CD4-positive, alpha-beta T cell treated with Interferon alpha-2 for 1 hour (primary cell): ENCODE results near the gene DDX56.
"Not testable (repeated sequence)": the region's sequence is repeated elsewhere in the genome, so short reads cannot be mapped to it uniquely, and the experiment has no call there.

Source experiments
- DNase-seq, 2 donors: peaks; one replicate each; pipeline ENCODE4 v3.0.0-alpha.2; 2020 to 2022

Gene DDX56

GRCh38 chr7:44573464-44574286 is at the start of gene DDX56:
DDX56 (minus strand) TSS chr7:44573908; CDS start chr7:44573895, 13 bp downstream.
- DNase-seq: peak; percentile 94 to 95

GRCh38 chr7:44622342-44623151 is 48.8 kb upstream of the DDX56 start:
- peak in 1 of 2 donors; percentile 63 for DNase-seq

DNA sequence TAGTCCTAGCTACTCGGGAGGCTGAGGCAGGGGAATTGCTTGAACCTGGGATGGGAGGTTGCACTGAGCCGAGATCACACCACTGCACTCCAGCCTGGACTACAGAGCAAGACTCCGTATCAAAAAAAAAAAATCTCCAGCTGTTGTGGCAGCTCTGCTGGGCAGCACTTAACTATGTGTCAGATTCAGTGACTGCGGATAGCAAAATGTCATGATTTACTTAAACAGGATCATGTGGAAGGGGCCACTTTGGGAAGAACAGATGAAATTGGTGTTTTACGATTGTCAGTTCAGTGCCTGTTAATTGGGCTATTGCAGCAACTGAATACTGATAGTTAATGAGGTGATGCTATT is 48.0 kb upstream of the DDX56 start:
- no peak for DNase-seq

GRCh38 chr7:44621034-44621749 is 47.5 kb upstream of the DDX56 start:
- peak in 1 of 2 donors; percentile 50 for DNase-seq

DNA sequence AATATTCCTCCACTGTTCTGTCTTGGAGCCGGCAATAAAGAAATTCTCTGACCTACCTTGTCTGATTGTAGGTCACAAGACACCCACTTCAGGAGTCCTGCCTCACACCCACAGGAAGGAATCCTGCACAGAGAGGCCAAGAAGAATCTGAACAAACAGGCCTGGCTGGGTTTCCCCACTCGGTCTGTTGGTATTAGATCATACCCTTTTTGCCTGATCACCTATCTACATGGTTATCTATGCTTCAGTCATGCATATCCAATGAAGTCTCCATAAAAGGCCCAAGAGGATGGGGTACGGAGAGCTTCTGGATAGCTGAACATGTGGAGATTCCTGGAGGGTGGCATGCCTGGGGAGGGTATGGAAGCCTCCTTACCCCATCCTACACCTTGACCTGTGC is 45.0 kb upstream of the DDX56 start:
- peak in 1 of 2 donors; percentile 63 for DNase-seq

DNA sequence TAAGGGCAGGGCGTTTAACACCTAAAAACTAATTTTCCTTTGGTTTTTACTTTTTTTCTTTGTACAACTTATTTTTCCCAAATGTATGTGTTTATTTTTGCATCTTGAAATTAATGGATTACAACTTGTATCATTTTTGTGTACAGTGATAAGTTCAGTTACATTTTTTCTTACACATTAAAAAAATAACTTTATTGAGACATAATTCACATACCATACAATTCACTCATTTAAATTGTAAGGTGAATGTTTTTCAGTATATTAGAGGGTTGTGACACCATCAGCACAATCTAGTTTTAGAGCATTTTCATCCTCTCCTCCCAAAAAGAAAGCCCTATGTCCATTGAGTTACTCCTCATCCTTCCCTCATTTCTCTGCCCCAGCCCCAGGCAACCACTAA is 44.3 kb upstream of the DDX56 start:
- DNase-seq: no peak

- no peak for DNase-seq
These were observed 43.6 kb upstream of the DDX56 start for GRCh38 chr7:44617225-44617890.

DNA sequence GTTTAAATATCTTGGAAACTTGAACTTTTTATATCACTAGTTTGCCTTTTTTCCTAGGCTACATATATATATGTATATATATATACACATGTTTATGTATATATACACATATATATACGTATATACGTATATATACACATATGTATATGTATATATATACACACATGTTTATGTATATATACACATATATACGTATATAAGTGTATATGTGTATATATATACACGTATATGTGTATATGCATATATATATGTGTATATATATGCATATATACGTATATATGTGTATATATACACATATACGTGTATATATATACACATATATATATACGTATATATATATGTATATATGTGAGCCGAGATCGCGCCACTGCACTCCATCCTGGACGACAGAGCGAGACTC is 42.8 kb upstream of the DDX56 start:
- no peak for DNase-seq

GRCh38 chr7:44615793-44616192 is 42.1 kb upstream of the DDX56 start:
- no peak for DNase-seq

GRCh38 chr7:44615149-44615611 is 41.5 kb upstream of the DDX56 start:
- peak; percentile 65 to 70 for DNase-seq

DNA sequence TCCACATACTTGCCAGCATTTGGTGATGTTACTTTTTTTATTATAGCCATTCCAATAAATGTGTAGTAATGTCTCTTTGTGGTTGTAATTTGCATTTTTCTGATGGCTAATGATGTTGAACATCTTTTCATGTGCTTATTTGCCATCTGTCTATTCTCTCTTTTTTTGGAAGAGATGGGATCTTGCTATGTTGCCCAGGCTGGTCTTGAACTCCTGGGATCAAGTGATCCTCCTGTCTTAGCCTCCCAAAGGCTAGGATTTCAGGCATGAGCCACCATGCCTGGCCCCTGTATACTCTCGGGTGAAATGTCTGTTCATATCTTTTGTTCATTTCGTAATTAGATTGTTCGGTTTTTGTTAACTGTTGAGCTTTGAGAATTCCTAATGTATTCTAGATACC is 36.1 kb upstream of the DDX56 start:
- no peak for DNase-seq

DNA sequence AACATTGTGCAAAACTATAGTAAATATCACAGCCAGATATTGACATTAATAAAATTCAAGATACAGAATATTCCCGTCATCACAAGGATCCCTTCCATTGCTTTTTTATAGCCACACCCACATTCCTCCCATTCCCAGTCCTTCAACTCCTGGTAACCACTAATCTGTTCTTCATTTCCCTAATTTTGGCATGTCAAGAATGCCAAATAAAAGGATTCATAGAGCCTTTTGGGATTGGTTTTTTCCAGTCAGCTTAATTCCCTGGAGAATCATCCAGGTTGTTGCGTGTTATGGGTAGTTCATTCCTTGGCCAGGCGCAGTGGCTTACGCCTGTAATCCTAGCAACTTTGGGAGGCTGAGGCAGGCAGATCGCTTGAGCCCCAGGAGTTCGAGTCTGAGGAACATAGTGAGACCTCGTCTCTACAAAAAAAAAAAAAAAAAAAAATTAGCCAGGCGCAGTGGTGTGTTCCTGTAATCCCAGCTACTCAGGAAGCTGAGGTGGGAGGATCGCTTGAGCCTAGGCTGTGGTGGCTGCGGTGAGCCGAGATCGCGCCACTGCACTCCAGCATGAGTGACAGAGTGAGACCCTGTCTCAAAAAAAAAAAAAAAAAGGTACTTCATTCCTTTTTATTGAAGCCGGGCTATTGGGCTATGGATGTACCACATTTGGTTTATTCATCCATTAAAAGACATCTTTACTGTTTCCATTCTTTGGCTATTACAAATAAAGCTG is 35.4 kb upstream of the DDX56 start:
- peak in 1 of 2 donors; percentile 57 for DNase-seq

GRCh38 chr7:44607141-44608068 is 33.7 kb upstream of the DDX56 start:
- DNase-seq: no peak

DNA sequence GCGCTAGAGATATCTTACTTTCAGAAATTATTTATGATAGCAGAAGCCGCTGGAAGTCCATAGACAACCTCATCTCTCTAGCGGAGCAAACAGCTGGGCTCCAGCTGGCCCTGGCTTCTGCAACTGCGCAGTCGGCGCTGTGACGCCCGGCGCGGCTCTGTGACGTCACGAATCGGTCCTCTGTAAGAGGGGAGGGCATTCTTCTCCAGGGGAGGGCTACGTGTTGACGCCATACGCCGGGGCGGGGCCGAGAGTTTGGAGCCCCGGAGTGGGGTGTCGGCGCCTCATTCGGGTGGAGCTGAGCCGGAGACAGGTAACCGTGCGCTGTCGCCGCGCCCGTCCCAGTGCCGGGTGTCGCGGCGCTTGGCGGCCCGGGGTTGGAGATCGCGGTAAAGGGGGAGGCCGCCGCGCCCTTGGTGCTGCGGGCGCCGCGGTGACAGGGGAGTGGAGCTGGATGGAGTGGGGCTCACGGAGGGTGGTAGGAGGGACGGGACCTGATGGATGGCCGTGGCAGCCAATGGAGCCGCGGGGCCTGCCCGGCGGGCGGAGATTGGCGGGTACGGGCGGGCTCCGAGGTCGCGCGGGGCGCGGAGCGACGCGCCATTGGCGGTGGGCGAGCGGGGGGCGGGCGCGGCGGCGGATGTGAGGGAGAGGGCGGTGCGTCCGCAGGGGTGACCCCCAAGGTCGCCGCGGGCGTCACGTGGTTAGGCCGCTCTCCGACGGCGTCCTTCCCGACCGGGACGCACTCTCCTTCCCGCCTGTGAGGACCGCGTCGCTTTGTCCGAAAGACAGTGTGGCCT is 32.8 kb upstream of the DDX56 start, which contains the start of gene OGDH:
Gene OGDH, plus strand, starts transcription at position 287 of the 800 bp plus-strand sequence. CDS start 17,717 bp downstream, outside the sequence.
- peak; percentile 98 for DNase-seq

- DNase-seq: no peak
These were observed 31.2 kb upstream of the DDX56 start for GRCh38 chr7:44604941-44605340.

GRCh38 chr7:44603193-44603592 is 29.5 kb upstream of the DDX56 start:
- DNase-seq: no peak

DNA sequence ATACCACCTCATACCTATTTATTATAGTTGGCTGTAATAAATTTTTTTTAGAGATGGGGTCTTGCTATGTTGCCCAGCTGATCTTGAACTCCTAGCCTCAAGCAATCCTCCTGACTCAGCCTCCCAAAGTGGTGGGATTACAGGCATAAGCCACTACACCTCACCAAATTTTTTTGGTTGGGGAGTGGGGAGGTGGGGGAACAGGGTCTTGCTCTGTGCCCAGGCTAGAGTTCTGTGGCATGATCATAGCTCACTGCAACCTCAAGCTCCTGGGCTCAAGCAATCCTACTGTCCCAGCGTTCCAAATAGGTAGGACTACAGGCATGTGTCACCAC is 28.8 kb upstream of the DDX56 start:
- no peak for DNase-seq

GRCh38 chr7:44599222-44599621 is 25.5 kb upstream of the DDX56 start:
- no peak for DNase-seq

- DNase-seq: not testable (repeated sequence)
These were observed 23.5 kb upstream of the DDX56 start for GRCh38 chr7:44597181-44597580.
